HEK293T (cell line): ENCODE data around the gene SLCO3A1.

Experiments used
- ARNT ChIP-seq: fragments of 450-650 bp; IDR thresholded peaks from 2 replicates; pipeline ENCODE4 v1.6.1; 2017; ENCODE audit warnings: mild to moderate bottlenecking
- BHLHE40 ChIP-seq: fragments of 450-650 bp; IDR thresholded peaks from 2 replicates; pipeline ENCODE4 v1.6.1; 2016; ENCODE audit warnings: mild to moderate bottlenecking, moderate library complexity, borderline replicate concordance
- ELF4 ChIP-seq: fragments of 450-650 bp; IDR thresholded peaks from 2 replicates; pipeline ENCODE4 v1.6.1; 2017; ENCODE audit warnings: antibody characterized with exemption
- FOXA1 ChIP-seq: fragments of 450-650 bp; IDR thresholded peaks from 2 replicates; pipeline ENCODE4 v1.6.1; 2016; ENCODE audit warnings: mild to moderate bottlenecking
- FOXK2 ChIP-seq: fragments of 450-650 bp; IDR thresholded peaks from 2 replicates; pipeline ENCODE4 v1.6.1; 2016; ENCODE audit warnings: mild to moderate bottlenecking
- FOXM1 ChIP-seq: fragments of 450-650 bp; IDR thresholded peaks from 2 replicates; pipeline ENCODE4 v1.6.1; 2017; ENCODE audit warnings: mild to moderate bottlenecking, borderline replicate concordance
- PKNOX1 ChIP-seq: fragments of 450-650 bp; IDR thresholded peaks from 2 replicates; pipeline ENCODE4 v1.6.1; 2016
- SUZ12 ChIP-seq: fragments of 450-650 bp; IDR thresholded peaks from 2 replicates; pipeline ENCODE4 v1.6.1; 2016; ENCODE audit warnings: mild to moderate bottlenecking
- TARDBP ChIP-seq: fragments of 450-650 bp; IDR thresholded peaks from 2 replicates; pipeline ENCODE4 v1.6.1; 2016
- ZNF384 ChIP-seq: fragments of 450-650 bp; IDR thresholded peaks from 2 replicates; pipeline ENCODE4 v1.6.1; 2016

GRCh38 chr15:92011611-92012367, 158.3 kb downstream of the SLCO3A1 start:
- TF ChIP-seq FOXM1 (no peak), ELF4 (no peak), BHLHE40 (no peak), FOXA1 (no peak), ARNT (no peak), TARDBP (no peak), FOXK2 (no peak), PKNOX1 (no peak), ZNF384 (no peak), SUZ12 (no peak)
